H1 (cell line): ENCODE data around the gene CDRT15L2. TPM values are rescaled to one million over a fixed set of nuclear protein-coding genes. Genes with fewer than 3 reads are reported as not detected.

Experiments used
- CTCF ChIA-PET: fragments of 300-600 bp; sonication (Branson Sonifier 250); formaldehyde crosslinking; loops from one replicate; lab custom pipeline; 2021; ENCODE audit not compliant: partially characterized antibody; lab: Charles Lee
- POLR2A ChIA-PET: fragments of 300-600 bp; sonication (Branson Sonifier 250); formaldehyde crosslinking; loops from one replicate; lab custom pipeline; 2021; ENCODE audit warnings: inconsistent platforms; ENCODE audit not compliant: partially characterized antibody; lab: Charles Lee
- DNase-seq, 2 experiments: peaks; one replicate each; pipeline versions ENCODE4 v3.0.0 to v3.0.0-alpha.2; 2010 to 2022; ENCODE audit warnings: low spot score in 2 of 2, low read depth in 1 of 2, mixed read lengths in 1 of 2
- FAIRE-seq: peaks from 2 replicates; lab custom pipeline; 2011; peaks lifted over from hg19 to GRCh38; lab: Jason Lieb, UNC
- H2AFZ ChIP-seq: 2 replicates; pipeline ENCODE4 v1.8.1; 2012; ENCODE audit warnings: low read length, inconsistent platforms
- H2AK5ac ChIP-seq: 2 replicates; pipeline ENCODE4 v1.6.1; 2013; ENCODE audit warnings: low read depth, low read length
- H2BK120ac ChIP-seq: replicated peaks from 2 replicates; pipeline ENCODE3; 2013; ENCODE audit warnings: low read depth, low read length, inconsistent platforms
- H2BK12ac ChIP-seq: 2 replicates; pipeline ENCODE4 v1.6.1; 2013; ENCODE audit warnings: low read depth, low read length
- H2BK15ac ChIP-seq: 2 replicates; pipeline ENCODE4 v1.6.1; 2013; ENCODE audit warnings: low read length
- H2BK20ac ChIP-seq: 2 replicates; pipeline ENCODE4 v1.6.1; 2013; ENCODE audit warnings: low read length
- H2BK5ac ChIP-seq: 2 replicates; pipeline ENCODE4 v1.6.1; 2013; ENCODE audit warnings: low read depth, low read length
- H3K14ac ChIP-seq: 2 replicates; pipeline ENCODE4 v1.6.1; 2013; ENCODE audit warnings: inconsistent platforms; ENCODE audit not compliant: insufficient read length
- H3K18ac ChIP-seq: 2 replicates; pipeline ENCODE4 v1.6.1; 2013; ENCODE audit warnings: low read length; ENCODE audit errors: extremely low read depth
- H3K23ac ChIP-seq: 2 replicates; pipeline ENCODE4 v1.6.1; 2013; ENCODE audit warnings: inconsistent platforms; ENCODE audit not compliant: insufficient read length
- H3K23me2 ChIP-seq: 2 replicates; pipeline ENCODE4 v1.6.1; 2013; ENCODE audit warnings: low read depth, low read length
- H3K27ac ChIP-seq: 2 replicates; pipeline ENCODE4 v1.6.1; 2011; ENCODE audit warnings: low read depth, low read length, inconsistent platforms
- H3K27me3 ChIP-seq, 4 experiments: replicated peaks in 1 of 4; 1 replicate in 1 of 4; 2 replicates in 3 of 4; pipeline versions ENCODE4 v1.6.1 to v1.8.1; 2011 to 2013; ENCODE audit warnings: low read length in 3 of 4, mild to moderate bottlenecking in 3 of 4, inconsistent platforms in 2 of 4, mixed read lengths in 2 of 4, moderate library complexity in 1 of 4; ENCODE audit not compliant: control insufficient read depth in 3 of 4, insufficient read depth in 3 of 4; ENCODE audit errors: extremely low read depth in 1 of 4
- H3K36me3 ChIP-seq, 4 experiments: 2 replicates each; pipeline versions ENCODE4 v1.6.1 to v1.8.1; 2011 to 2013; ENCODE audit warnings: mild to moderate bottlenecking in 4 of 4, low read length in 3 of 4, moderate library complexity in 2 of 4, control low read depth in 1 of 4, inconsistent platforms in 1 of 4; ENCODE audit not compliant: insufficient read depth in 4 of 4, control insufficient read depth in 2 of 4
- H3K4ac ChIP-seq: replicated peaks from 2 replicates; pipeline ENCODE3; 2013; ENCODE audit warnings: low read length, low read depth, mixed read lengths, inconsistent platforms; ENCODE audit not compliant: insufficient read length
- H3K4me1 ChIP-seq, 4 experiments: replicated peaks in 1 of 4; 1 replicate in 1 of 4; 2 replicates in 3 of 4; pipeline versions ENCODE4 v1.6.1 to v1.8.1; 2011 to 2013; ENCODE audit warnings: low read length in 3 of 4, inconsistent platforms in 2 of 4, mixed read lengths in 1 of 4; ENCODE audit not compliant: insufficient read depth in 4 of 4, control insufficient read depth in 3 of 4
- H3K4me2 ChIP-seq, 2 experiments: 2 replicates each; pipeline versions ENCODE4 v1.6.1 to v1.8.1; 2011 to 2013; ENCODE audit warnings: low read depth in 2 of 2, low read length in 2 of 2, control low read depth in 1 of 2, inconsistent platforms in 1 of 2, mild to moderate bottlenecking in 1 of 2; ENCODE audit not compliant: insufficient read depth in 1 of 2
- H3K4me3 ChIP-seq, 4 experiments: fragments of 200-600, 300-600 bp in 1 of 4; sonication (generic), shearing (Covaris generic), sonication (Bioruptor Twin) in 1 of 4; 2 replicates each; pipeline versions ENCODE4 v1.5.1 to v1.8.1; 2011 to 2016; ENCODE audit warnings: low read length in 4 of 4, low read depth in 3 of 4, control low read depth in 2 of 4, inconsistent platforms in 2 of 4, mild to moderate bottlenecking in 2 of 4, mixed read lengths in 1 of 4, moderate library complexity in 1 of 4; ENCODE audit not compliant: insufficient read depth in 2 of 4; ENCODE audit errors: extremely low read depth in 1 of 4
- H3K56ac ChIP-seq: replicated peaks from 2 replicates; pipeline ENCODE3; 2013; ENCODE audit warnings: low read depth, mild to moderate bottlenecking, mixed read lengths, low read length, inconsistent platforms; ENCODE audit not compliant: insufficient read length
- H3K79me1 ChIP-seq: 2 replicates; pipeline ENCODE4 v1.6.1; 2013; ENCODE audit warnings: low read depth, low read length, control low read depth
- H3K79me2 ChIP-seq, 2 experiments: 2 replicates each; pipeline versions ENCODE4 v1.6.1 to v1.8.1; 2012 to 2013; ENCODE audit warnings: low read length in 2 of 2, mild to moderate bottlenecking in 2 of 2, inconsistent platforms in 1 of 2; ENCODE audit not compliant: insufficient read depth in 2 of 2, control insufficient read depth in 1 of 2
- H3K9ac ChIP-seq, 4 experiments: replicated peaks in 1 of 4; 1 replicate in 1 of 4; 2 replicates in 3 of 4; pipeline versions ENCODE4 v1.6.1 to v1.8.1; 2011 to 2013; ENCODE audit warnings: low read depth in 3 of 4, low read length in 3 of 4, control low read depth in 2 of 4, mild to moderate bottlenecking in 2 of 4, moderate library complexity in 2 of 4, inconsistent platforms in 1 of 4; ENCODE audit errors: extremely low read depth in 1 of 4
- H3K9me3 ChIP-seq, 2 experiments: 2 replicates each; pipeline versions ENCODE4 v1.6.1 to v1.8.1; 2012 to 2013; ENCODE audit warnings: mild to moderate bottlenecking in 2 of 2, moderate library complexity in 2 of 2, control low read depth in 1 of 2, inconsistent platforms in 1 of 2, low read depth in 1 of 2, low read length in 1 of 2, mixed read lengths in 1 of 2; ENCODE audit not compliant: insufficient read depth in 2 of 2
- H4K20me1 ChIP-seq, 2 experiments: replicated peaks in 1 of 2; 2 replicates each; pipeline versions ENCODE3 to v1.8.1; 2011 to 2013; ENCODE audit warnings: inconsistent platforms in 2 of 2, low read length in 2 of 2, mild to moderate bottlenecking in 1 of 2; ENCODE audit not compliant: insufficient read depth in 2 of 2, control insufficient read depth in 1 of 2
- H4K5ac ChIP-seq: 2 replicates; pipeline ENCODE4 v1.6.1; 2013; ENCODE audit warnings: low read length, low read depth, mixed read lengths, inconsistent platforms; ENCODE audit not compliant: insufficient read length
- H4K8ac ChIP-seq: 2 replicates; pipeline ENCODE4 v1.8.0; 2013; ENCODE audit warnings: mild to moderate bottlenecking, moderate library complexity, low read length, inconsistent platforms; ENCODE audit not compliant: insufficient read depth; ENCODE audit errors: extremely low read depth
- H4K91ac ChIP-seq: replicated peaks from 2 replicates; pipeline ENCODE3; 2013; ENCODE audit warnings: low read length, mixed read lengths, inconsistent platforms; ENCODE audit not compliant: insufficient read length
- BACH1 ChIP-seq: IDR thresholded peaks from 2 replicates; pipeline ENCODE4 v1.6.1; 2012; ENCODE audit warnings: low read length, improper control_type of control experiment
- CBX5 ChIP-seq: fragments of 300-800, 300-1000 bp; sonication (generic); IDR thresholded peaks from 2 replicates; pipeline ENCODE4 v1.7.1; 2016; ENCODE audit warnings: antibody characterized with exemption, low read length, low read depth
- CBX8 ChIP-seq: fragments of 300-800, 300-1000 bp; sonication (generic); IDR thresholded peaks from 2 replicates; pipeline ENCODE4 v1.7.1; 2016; ENCODE audit warnings: low read depth, low read length, borderline replicate concordance
- CHD1 ChIP-seq: IDR thresholded peaks from 2 replicates; pipeline ENCODE4 v1.6.1; 2012; ENCODE audit warnings: low read depth, low read length, improper control_type of control experiment
- EZH2 ChIP-seq: fragments of 200-600 bp; sonication (generic); IDR thresholded peaks from 2 replicates; pipeline ENCODE4 v1.7.1; 2012; ENCODE audit warnings: low read depth, mild to moderate bottlenecking, moderate library complexity, low read length, inconsistent platforms; ENCODE audit not compliant: severe bottlenecking
- JUND ChIP-seq: IDR thresholded peaks from 2 replicates; pipeline ENCODE4 v1.6.1; 2011; ENCODE audit warnings: mild to moderate bottlenecking, improper control_type of control experiment, low read length
- KDM4A ChIP-seq: IDR thresholded peaks from one replicate; pipeline ENCODE4 v1.7.1; 2012; ENCODE audit warnings: low read depth, mild to moderate bottlenecking, moderate library complexity, low read length, inconsistent platforms; ENCODE audit not compliant: severe bottlenecking
- NANOG ChIP-seq: IDR thresholded peaks from 2 replicates; pipeline ENCODE4 v1.6.1; 2011; ENCODE audit warnings: low read length, low read depth, mild to moderate bottlenecking, inconsistent platforms; ENCODE audit not compliant: insufficient read depth, poor library complexity, severe bottlenecking
- NRF1 ChIP-seq: IDR thresholded peaks from 2 replicates; pipeline ENCODE4 v1.6.1; 2011; ENCODE audit warnings: mild to moderate bottlenecking, low read depth, low read length, improper control_type of control experiment
- RBBP5 ChIP-seq: IDR thresholded peaks from 2 replicates; pipeline ENCODE4 v1.7.1; 2012; ENCODE audit warnings: low read depth, mild to moderate bottlenecking, inconsistent platforms, low read length, moderate library complexity, borderline replicate concordance
- TAF1 ChIP-seq: IDR thresholded peaks from 2 replicates; pipeline ENCODE4 v1.6.1; 2011; ENCODE audit warnings: mild to moderate bottlenecking, low read depth, low read length
- ZNF274 ChIP-seq: IDR thresholded peaks from 2 replicates; pipeline ENCODE4 v1.7.0; 2012; ENCODE audit warnings: low read length, borderline replicate concordance; ENCODE audit errors: extremely low read depth
- WGBS, 2 experiments: shearing (Covaris generic) in 1 of 2; methylation state at CpG; one replicate each; pipeline versions ENCODE4 v1.1.6 to v1.1.7; 2013 to 2015; ENCODE audit warnings: low lambda C conversion rate in 2 of 2, mixed read lengths in 2 of 2, inconsistent platforms in 1 of 2, low coverage in 1 of 2, missing lambda C conversion rate in 1 of 2; ENCODE audit not compliant: insufficient replicate concordance in 2 of 2, insufficient coverage in 1 of 2, insufficient read length in 1 of 2; ENCODE audit errors: extremely low coverage in 1 of 2, missing lambda C conversion rate in 1 of 2; 5-methylcytosine and 5-hydroxymethylcytosine counted together
- polyA plus RNA-seq, 7 experiments: library from polyadenylated mRNA; depleted of rRNA in 3 of 7; stranded (reverse) in 5 of 7; unstranded in 2 of 7; fragments of >200 nt in 5 of 7; fragments of 200-250 nt in 2 of 7; gene quantifications; 1 replicate in 5 of 7; 2 replicates in 1 of 7; 4 replicates in 1 of 7; pipeline versions ENCODE4 v1.2.1 to v1.2.3, GENCODE V29; 2011 to 2013; ENCODE audit warnings: missing spikeins in 2 of 7, mixed read lengths in 2 of 7
- total RNA-seq: library from RNA; stranded (reverse); fragmentation: NEBNext Ultra II Directional; extraction: Animal tissue kit (Norgen Biotek cat#: 25700); gene quantifications from 2 replicates; pipeline ENCODE4 v1.2.1, GENCODE V29; 2021
- TF ChIP-seq, protein P1 (sequence below): IDR thresholded peaks from 2 replicates; pipeline ENCODE4 v1.6.1; 2011; ENCODE audit warnings: low read length, improper control_type of control experiment

CDRT15L2 gene
- total and polyA plus RNA-seq, 2 of the 8 experiments (the other 6 are each of a cell fraction or from before 2014, with no cell fraction given) = not detected

DNA sequence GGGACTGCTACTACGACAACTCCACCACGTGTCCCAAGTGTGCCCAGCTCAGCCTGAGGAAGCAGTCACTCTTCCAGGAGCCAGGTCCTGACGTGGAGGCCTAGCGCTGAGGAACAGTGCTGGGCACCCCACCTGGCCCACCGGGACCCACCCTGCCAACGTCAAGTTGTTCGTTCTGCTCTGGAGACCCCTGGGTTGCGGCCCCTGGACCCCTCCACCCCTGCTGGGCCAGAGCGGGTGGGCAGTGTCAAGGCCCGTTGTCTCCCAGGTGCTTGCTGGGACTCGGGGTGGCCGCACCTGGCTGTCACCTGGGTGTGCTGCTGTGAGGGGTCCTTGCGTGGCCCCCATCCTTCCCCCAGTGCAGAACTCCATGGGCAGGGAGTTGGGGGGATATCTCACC, 34.4 kb downstream of the CDRT15L2 start:
- Histone ChIP-seq H2BK20ac (no peak overlapping the region), H4K5ac (no peak overlapping the region), H3K4me3 (no peak overlapping the region), H3K18ac (no peak overlapping the region), H4K20me1 (no peaks in the 10 kb centered on the region), H3K4me1 (no peaks in the 10 kb centered on the region), H3K23ac (no peak overlapping the region), H3K4ac (no peak overlapping the region), H2BK15ac (no peak overlapping the region), H4K91ac (no peak overlapping the region), H2BK12ac (no peak overlapping the region), H3K9ac (no peak overlapping the region), H3K79me1 (no peaks in the 10 kb centered on the region), H2AK5ac (no peak overlapping the region), H3K36me3 (no peaks in the 10 kb centered on the region), H3K56ac (no peak overlapping the region), H3K4me2 (no peak overlapping the region), H3K23me2 (no peaks in the 10 kb centered on the region), H4K8ac (no peak overlapping the region), H3K27ac (no peak overlapping the region), H3K79me2 (no peaks in the 10 kb centered on the region), H3K14ac (no peak overlapping the region), H2BK5ac (no peak overlapping the region), H2BK120ac (no peak overlapping the region), H3K9me3 (no peaks in the 10 kb centered on the region), H3K27me3 (no peaks in the 10 kb centered on the region; a peak in 1 of 7 replicates), H2AFZ (no peak overlapping the region)
- DNase-seq (no peak), FAIRE-seq (no peak)
- POLR2A ChIA-PET = no interaction called here
- CTCF ChIA-PET = no interaction called here
- WGBS, 2 experiments = 92% methylated on average over 8 of the region's 13 CpGs; no CpG with 5 or more reads in 1 of the 2 experiments
- TF ChIP-seq RBBP5 (no peak), NRF1 (no peak), CHD1 (no peak), EZH2 (no peak), CBX5 (no peak), KDM4A (no peak), CBX8 (no peak), JUND (no peak), NANOG (no peak), BACH1 (no peak), TAF1 (no peak), ZNF274 (no peak)
- TF ChIP-seq, protein P1, sequence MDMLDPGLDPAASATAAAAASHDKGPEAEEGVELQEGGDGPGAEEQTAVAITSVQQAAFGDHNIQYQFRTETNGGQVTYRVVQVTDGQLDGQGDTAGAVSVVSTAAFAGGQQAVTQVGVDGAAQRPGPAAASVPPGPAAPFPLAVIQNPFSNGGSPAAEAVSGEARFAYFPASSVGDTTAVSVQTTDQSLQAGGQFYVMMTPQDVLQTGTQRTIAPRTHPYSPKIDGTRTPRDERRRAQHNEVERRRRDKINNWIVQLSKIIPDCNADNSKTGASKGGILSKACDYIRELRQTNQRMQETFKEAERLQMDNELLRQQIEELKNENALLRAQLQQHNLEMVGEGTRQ = no peak
